ENCODE results near the gene HEXIM2.

DNA sequence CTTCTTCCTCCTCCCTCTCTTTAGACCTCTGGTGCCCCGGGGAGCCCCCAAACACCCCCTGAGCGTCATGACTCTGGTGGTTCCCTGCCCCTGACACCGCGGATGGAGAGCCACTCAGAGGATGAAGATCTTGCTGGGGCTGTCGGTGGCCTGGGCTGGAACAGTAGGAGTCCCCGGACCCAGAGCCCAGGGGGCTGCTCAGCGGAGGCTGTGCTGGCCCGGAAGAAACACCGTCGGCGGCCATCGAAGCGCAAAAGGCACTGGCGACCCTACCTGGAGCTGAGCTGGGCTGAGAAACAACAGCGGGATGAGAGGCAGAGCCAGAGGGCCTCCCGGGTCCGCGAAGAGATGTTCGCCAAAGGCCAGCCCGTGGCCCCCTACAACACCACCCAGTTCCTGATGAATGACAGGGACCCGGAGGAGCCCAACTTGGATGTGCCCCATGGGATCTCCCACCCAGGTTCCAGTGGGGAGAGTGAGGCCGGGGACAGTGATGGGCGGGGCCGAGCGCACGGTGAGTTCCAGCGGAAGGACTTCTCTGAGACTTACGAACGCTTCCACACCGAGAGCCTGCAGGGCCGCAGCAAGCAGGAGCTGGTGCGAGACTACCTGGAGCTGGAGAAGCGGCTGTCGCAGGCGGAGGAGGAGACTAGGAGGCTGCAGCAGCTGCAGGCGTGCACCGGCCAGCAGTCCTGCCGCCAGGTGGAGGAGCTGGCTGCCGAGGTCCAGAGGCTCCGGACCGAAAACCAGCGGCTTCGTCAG lies 7.5 kb downstream of the HEXIM2 start:
- no peak for TF ChIP-seq SIN3A (IDR thresholded peaks at IDR 0.05; ENCODE audit: low read depth)
- TF ChIP-seq, protein P1, sequence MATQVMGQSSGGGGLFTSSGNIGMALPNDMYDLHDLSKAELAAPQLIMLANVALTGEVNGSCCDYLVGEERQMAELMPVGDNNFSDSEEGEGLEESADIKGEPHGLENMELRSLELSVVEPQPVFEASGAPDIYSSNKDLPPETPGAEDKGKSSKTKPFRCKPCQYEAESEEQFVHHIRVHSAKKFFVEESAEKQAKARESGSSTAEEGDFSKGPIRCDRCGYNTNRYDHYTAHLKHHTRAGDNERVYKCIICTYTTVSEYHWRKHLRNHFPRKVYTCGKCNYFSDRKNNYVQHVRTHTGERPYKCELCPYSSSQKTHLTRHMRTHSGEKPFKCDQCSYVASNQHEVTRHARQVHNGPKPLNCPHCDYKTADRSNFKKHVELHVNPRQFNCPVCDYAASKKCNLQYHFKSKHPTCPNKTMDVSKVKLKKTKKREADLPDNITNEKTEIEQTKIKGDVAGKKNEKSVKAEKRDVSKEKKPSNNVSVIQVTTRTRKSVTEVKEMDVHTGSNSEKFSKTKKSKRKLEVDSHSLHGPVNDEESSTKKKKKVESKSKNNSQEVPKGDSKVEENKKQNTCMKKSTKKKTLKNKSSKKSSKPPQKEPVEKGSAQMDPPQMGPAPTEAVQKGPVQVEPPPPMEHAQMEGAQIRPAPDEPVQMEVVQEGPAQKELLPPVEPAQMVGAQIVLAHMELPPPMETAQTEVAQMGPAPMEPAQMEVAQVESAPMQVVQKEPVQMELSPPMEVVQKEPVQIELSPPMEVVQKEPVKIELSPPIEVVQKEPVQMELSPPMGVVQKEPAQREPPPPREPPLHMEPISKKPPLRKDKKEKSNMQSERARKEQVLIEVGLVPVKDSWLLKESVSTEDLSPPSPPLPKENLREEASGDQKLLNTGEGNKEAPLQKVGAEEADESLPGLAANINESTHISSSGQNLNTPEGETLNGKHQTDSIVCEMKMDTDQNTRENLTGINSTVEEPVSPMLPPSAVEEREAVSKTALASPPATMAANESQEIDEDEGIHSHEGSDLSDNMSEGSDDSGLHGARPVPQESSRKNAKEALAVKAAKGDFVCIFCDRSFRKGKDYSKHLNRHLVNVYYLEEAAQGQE (IDR thresholded peaks at IDR 0.05; ENCODE audit: low read depth), result no peak

Data from HCT116 (cell line).